Activated naive CD8-positive, alpha-beta T cell treated with anti-CD3 and anti-CD28 coated beads, Interleukin-2, amount 10 ng/mL, durations not matched to agents 7 days and 5 days (primary cell): ENCODE measurements around the gene OTC. TPM values are rescaled to one million over a fixed set of nuclear protein-coding genes. Genes with fewer than 3 reads are reported as not detected.

Source experiments
- ATAC-seq: fragments of 150-1000 bp; cut with Tn5 transposase; one replicate; pipeline ENCODE4 v1.10.0; 2021; ENCODE audit warnings: low read depth, moderate library complexity
- POLR2A ChIA-PET: fragments of 350-600 bp; sonication (Branson Sonifier 250); formaldehyde crosslinking; loops from one replicate; lab custom pipeline; 2021; ENCODE audit warnings: antibody characterized with exemption; lab: Charles Lee
- DNase-seq: peaks from one replicate; pipeline ENCODE4 v3.0.0; 2021
- H3K27ac Mint-ChIP-seq: one replicate; pipeline ENCODE4 v1.8.0; 2022; ENCODE audit warnings: mild to moderate bottlenecking, mixed read lengths
- H3K27me3 Mint-ChIP-seq: one replicate; pipeline ENCODE4 v1.8.0; 2022; ENCODE audit warnings: mild to moderate bottlenecking, moderate library complexity, mixed read lengths
- H3K36me3 Mint-ChIP-seq: one replicate; pipeline ENCODE4 v1.8.0; 2021; ENCODE audit warnings: mild to moderate bottlenecking, mixed read lengths
- H3K4me1 Mint-ChIP-seq: one replicate; pipeline ENCODE4 v1.8.0; 2021; ENCODE audit warnings: mixed read lengths
- H3K4me3 Mint-ChIP-seq: one replicate; pipeline ENCODE4 v1.8.0; 2022; ENCODE audit warnings: mild to moderate bottlenecking, moderate library complexity, mixed read lengths
- H3K9me3 Mint-ChIP-seq: one replicate; pipeline ENCODE4 v1.8.0; 2021; ENCODE audit warnings: mixed read lengths
- total RNA-seq, 2 experiments: library from RNA; stranded (reverse); gene quantifications; one replicate each; pipeline ENCODE4 v1.2.3, GENCODE V29; 2021

The OTC gene
- total RNA-seq, 2 experiments from 2014 or later = not detected

DNA sequence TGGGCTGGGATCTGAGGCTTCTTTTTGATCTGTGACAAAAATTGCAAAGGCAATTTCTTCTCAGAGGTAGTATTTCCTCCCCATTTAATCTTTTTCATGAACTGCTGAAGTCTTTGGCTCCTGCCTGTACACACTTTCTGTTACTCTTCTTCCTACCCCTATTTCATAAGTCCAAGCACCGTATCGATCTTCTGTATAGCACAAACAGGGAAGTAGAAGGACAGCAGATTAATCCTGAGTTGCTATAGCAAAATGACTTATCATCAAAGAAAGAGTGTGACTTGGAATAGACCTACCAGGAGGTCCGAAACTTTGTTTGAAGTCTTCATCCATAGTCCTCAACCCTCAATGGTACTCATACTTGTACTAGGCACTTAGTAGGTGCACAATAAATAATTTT lies 22.0 kb downstream of the OTC start:
- DNase-seq = no peak
- no peaks in the 10 kb centered on the region for H3K36me3 Mint-ChIP-seq
- no peak overlapping the region for H3K27ac Mint-ChIP-seq
- POLR2A ChIA-PET = no interaction called here
- ATAC-seq = no peak
- H3K4me3 Mint-ChIP-seq = no peak overlapping the region
- no peaks in the 10 kb centered on the region for H3K9me3 Mint-ChIP-seq
- no peaks in the 10 kb centered on the region for H3K4me1 Mint-ChIP-seq
- peaks cover 3% of the 10 kb centered on the region for H3K27me3 Mint-ChIP-seq

DNA sequence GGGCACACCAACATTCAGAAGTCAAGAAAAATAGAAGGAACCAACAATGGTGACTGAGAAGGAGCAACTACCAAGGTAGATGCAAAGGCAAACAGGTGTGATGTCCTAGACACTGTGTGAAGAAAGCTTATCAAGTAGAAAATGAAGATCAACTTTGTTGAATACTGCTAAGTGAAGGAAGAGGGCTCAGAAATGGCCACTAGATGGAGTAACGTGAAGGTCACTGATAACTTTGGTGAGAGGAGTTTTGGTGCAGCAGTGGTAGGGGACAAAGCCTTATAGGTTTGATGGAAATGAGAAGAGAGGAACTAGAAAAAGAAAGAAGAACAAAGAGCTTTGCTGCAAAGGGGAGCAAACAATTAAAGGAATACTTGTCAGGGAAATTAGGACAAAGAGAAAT lies 23.5 kb downstream of the OTC start:
- POLR2A ChIA-PET = no interaction called here
- Mint-ChIP-seq H3K27me3 (peaks cover 3% of the 10 kb centered on the region), H3K36me3 (no peaks in the 10 kb centered on the region), H3K4me1 (no peaks in the 10 kb centered on the region), H3K9me3 (no peaks in the 10 kb centered on the region), H3K27ac (no peak overlapping the region), H3K4me3 (no peak overlapping the region)
- ATAC-seq (no peak), DNase-seq (no peak)

GRCh38 chrX:38376747-38377146 lies 24.3 kb downstream of the OTC start:
- H3K36me3 Mint-ChIP-seq = no peaks in the 10 kb centered on the region

DNA sequence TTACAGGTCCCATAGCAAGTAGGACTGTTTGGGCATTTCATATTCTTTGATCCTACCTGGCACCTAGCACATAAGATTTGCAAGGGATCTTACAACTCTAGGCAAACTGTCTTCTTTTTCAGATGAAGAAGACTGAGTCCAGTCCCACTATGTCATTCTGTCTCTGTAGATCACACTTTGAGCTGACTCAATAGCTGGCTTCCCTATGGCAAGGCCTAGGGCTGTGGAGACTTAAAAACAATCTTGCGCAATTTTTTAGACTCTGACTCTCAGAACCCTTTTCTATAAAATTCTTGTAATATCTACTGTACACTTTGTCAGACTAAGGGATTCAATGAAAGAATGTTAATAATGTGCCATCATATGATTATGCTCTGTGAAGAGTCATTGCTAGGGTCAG lies 26.7 kb downstream of the OTC start:
- ATAC-seq (no peak), DNase-seq (no peak)
- no peaks in the 10 kb centered on the region for H3K4me1 Mint-ChIP-seq
- H3K27me3 Mint-ChIP-seq = no peaks in the 10 kb centered on the region
- POLR2A ChIA-PET = no interaction called here
- H3K27ac Mint-ChIP-seq = no peak overlapping the region
- no peak overlapping the region for H3K4me3 Mint-ChIP-seq
- no peaks in the 10 kb centered on the region for H3K36me3 Mint-ChIP-seq
- H3K9me3 Mint-ChIP-seq = no peaks in the 10 kb centered on the region

More at GRCh38 chrX:38376747-38377146, 24.3 kb downstream of the OTC start:
- Mint-ChIP-seq H3K4me1 (no peaks in the 10 kb centered on the region), H3K4me3 (no peak overlapping the region), H3K9me3 (no peaks in the 10 kb centered on the region), H3K27ac (no peak overlapping the region), H3K27me3 (peaks cover 3% of the 10 kb centered on the region)
- DNase-seq (no peak), ATAC-seq (no peak)
- POLR2A ChIA-PET = no interaction called here

- ATAC-seq = no peak
- DNase-seq = no peak
- Mint-ChIP-seq H3K36me3 (no peaks in the 10 kb centered on the region), H3K4me1 (no peaks in the 10 kb centered on the region), H3K9me3 (no peaks in the 10 kb centered on the region), H3K4me3 (no peak overlapping the region), H3K27me3 (no peaks in the 10 kb centered on the region), H3K27ac (no peak overlapping the region)
- POLR2A ChIA-PET = no interaction called here
Measured at GRCh38 chrX:38382663-38383062, 30.3 kb downstream of the OTC start.

GRCh38 chrX:38400389-38400910 lies 48.0 kb downstream of the OTC start:
- DNase-seq (no peak), ATAC-seq (no peak)
- H3K36me3 Mint-ChIP-seq = no peaks in the 10 kb centered on the region
- no peak overlapping the region for H3K4me3 Mint-ChIP-seq
- no peaks in the 10 kb centered on the region for H3K9me3 Mint-ChIP-seq
- no peak overlapping the region for H3K27ac Mint-ChIP-seq
- no peaks in the 10 kb centered on the region for H3K4me1 Mint-ChIP-seq
- POLR2A ChIA-PET = no interaction called here
- no peaks in the 10 kb centered on the region for H3K27me3 Mint-ChIP-seq

GRCh38 chrX:38402118-38402517 lies 49.7 kb downstream of the OTC start:
- ATAC-seq (no peak), DNase-seq (no peak)
- no peak overlapping the region for H3K27ac Mint-ChIP-seq
- H3K4me3 Mint-ChIP-seq = no peak overlapping the region
- no peaks in the 10 kb centered on the region for H3K4me1 Mint-ChIP-seq
- POLR2A ChIA-PET = no interaction called here
- H3K9me3 Mint-ChIP-seq = no peaks in the 10 kb centered on the region
- H3K27me3 Mint-ChIP-seq = no peaks in the 10 kb centered on the region
- no peaks in the 10 kb centered on the region for H3K36me3 Mint-ChIP-seq

DNA sequence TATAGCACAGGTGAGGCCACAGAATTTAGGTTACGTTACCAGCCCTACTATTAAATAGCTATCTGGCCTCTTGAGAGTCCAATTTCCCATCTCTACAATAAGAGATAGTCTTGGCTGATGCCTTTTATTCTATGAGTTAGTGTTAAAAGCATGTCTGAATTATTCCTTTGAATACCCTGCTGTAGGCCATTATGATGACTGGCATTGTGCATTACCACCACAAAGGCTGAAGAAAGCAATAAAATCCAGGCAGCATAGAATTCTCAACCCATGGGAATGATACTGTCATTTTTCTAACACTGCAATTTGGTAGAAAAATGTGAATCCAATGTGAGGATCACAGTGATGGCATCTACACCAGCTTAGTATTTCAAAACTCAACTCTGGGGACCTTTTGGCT lies 51.4 kb downstream of the OTC start:
- Mint-ChIP-seq H3K36me3 (no peaks in the 10 kb centered on the region), H3K27me3 (no peaks in the 10 kb centered on the region), H3K27ac (no peak overlapping the region), H3K4me3 (no peak overlapping the region), H3K9me3 (no peaks in the 10 kb centered on the region), H3K4me1 (no peaks in the 10 kb centered on the region)
- POLR2A ChIA-PET = no interaction called here
- no peak for DNase-seq
- no peak for ATAC-seq

- Mint-ChIP-seq H3K4me1 (no peaks in the 10 kb centered on the region), H3K4me3 (no peak overlapping the region), H3K9me3 (no peaks in the 10 kb centered on the region), H3K36me3 (no peaks in the 10 kb centered on the region), H3K27me3 (no peaks in the 10 kb centered on the region), H3K27ac (no peak overlapping the region)
- DNase-seq (no peak), ATAC-seq (no peak)
- POLR2A ChIA-PET = no interaction called here
Measured at GRCh38 chrX:38407126-38407525, 54.7 kb downstream of the OTC start.

- POLR2A ChIA-PET = no interaction called here
- Mint-ChIP-seq H3K4me3 (no peak overlapping the region), H3K27ac (no peak overlapping the region), H3K36me3 (no peaks in the 10 kb centered on the region), H3K9me3 (no peaks in the 10 kb centered on the region), H3K4me1 (no peaks in the 10 kb centered on the region), H3K27me3 (no peaks in the 10 kb centered on the region)
- no peak for ATAC-seq
- DNase-seq = no peak
Measured at GRCh38 chrX:38409289-38409688, 56.9 kb downstream of the OTC start.

- Mint-ChIP-seq H3K4me3 (no peak overlapping the region), H3K36me3 (no peaks in the 10 kb centered on the region), H3K4me1 (no peaks in the 10 kb centered on the region), H3K27ac (no peak overlapping the region), H3K27me3 (no peaks in the 10 kb centered on the region), H3K9me3 (no peaks in the 10 kb centered on the region)
- POLR2A ChIA-PET = no interaction called here
- no peak for ATAC-seq
- DNase-seq = no peak
Measured at GRCh38 chrX:38426785-38427184, 74.4 kb downstream of the OTC start.

GRCh38 chrX:38431525-38431924 lies 79.1 kb downstream of the OTC start:
- no peak overlapping the region for H3K4me3 Mint-ChIP-seq
- DNase-seq = no peak
- H3K4me1 Mint-ChIP-seq = no peaks in the 10 kb centered on the region
- no peak overlapping the region for H3K27ac Mint-ChIP-seq
- no peaks in the 10 kb centered on the region for H3K36me3 Mint-ChIP-seq
- POLR2A ChIA-PET = no interaction called here
- ATAC-seq = no peak
- no peaks in the 10 kb centered on the region for H3K9me3 Mint-ChIP-seq
- no peaks in the 10 kb centered on the region for H3K27me3 Mint-ChIP-seq

GRCh38 chrX:38435130-38435529 lies 82.7 kb downstream of the OTC start:
- no peaks in the 10 kb centered on the region for H3K4me1 Mint-ChIP-seq
- POLR2A ChIA-PET = no interaction called here
- H3K27me3 Mint-ChIP-seq = no peaks in the 10 kb centered on the region
- H3K4me3 Mint-ChIP-seq = no peak overlapping the region
- ATAC-seq (no peak), DNase-seq (no peak)
- no peaks in the 10 kb centered on the region for H3K9me3 Mint-ChIP-seq
- no peak overlapping the region for H3K27ac Mint-ChIP-seq
- H3K36me3 Mint-ChIP-seq = no peaks in the 10 kb centered on the region

DNA sequence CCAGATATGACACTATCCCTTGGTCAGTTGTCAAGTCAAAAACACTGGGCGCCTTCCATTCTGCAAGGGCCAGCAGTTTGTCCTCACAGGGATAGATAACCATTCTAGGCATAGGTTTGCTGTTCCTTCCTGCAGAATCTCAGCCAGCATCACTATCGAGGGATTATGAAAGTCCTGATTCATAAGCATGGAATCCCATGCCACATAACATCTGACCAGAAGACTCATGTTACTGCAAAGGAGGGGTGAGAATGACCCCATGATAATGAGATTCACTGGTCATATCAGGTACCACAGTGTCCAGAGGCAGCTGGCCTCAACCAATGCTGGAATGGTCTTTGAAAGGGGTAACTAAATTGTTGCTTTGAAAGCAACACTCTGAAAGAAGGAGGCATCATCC lies 84.7 kb downstream of the OTC start:
- Mint-ChIP-seq H3K9me3 (no peaks in the 10 kb centered on the region), H3K27me3 (no peaks in the 10 kb centered on the region), H3K36me3 (no peaks in the 10 kb centered on the region), H3K4me3 (no peak overlapping the region), H3K4me1 (no peaks in the 10 kb centered on the region), H3K27ac (no peak overlapping the region)
- POLR2A ChIA-PET = no interaction called here
- ATAC-seq (no peak), DNase-seq (no peak)

GRCh38 chrX:38438321-38438720 lies 85.9 kb downstream of the OTC start:
- H3K27me3 Mint-ChIP-seq = no peaks in the 10 kb centered on the region
- no peaks in the 10 kb centered on the region for H3K36me3 Mint-ChIP-seq
- no peak overlapping the region for H3K27ac Mint-ChIP-seq
- DNase-seq (no peak), ATAC-seq (no peak)
- H3K4me3 Mint-ChIP-seq = no peak overlapping the region
- no peaks in the 10 kb centered on the region for H3K4me1 Mint-ChIP-seq
- POLR2A ChIA-PET = no interaction called here
- H3K9me3 Mint-ChIP-seq = no peaks in the 10 kb centered on the region
